ENCODE data around the gene NUP210L.
A peak's percentile ranks its signal among the peaks of the same experiment; 100 is the strongest.

Gene NUP210L

DNA sequence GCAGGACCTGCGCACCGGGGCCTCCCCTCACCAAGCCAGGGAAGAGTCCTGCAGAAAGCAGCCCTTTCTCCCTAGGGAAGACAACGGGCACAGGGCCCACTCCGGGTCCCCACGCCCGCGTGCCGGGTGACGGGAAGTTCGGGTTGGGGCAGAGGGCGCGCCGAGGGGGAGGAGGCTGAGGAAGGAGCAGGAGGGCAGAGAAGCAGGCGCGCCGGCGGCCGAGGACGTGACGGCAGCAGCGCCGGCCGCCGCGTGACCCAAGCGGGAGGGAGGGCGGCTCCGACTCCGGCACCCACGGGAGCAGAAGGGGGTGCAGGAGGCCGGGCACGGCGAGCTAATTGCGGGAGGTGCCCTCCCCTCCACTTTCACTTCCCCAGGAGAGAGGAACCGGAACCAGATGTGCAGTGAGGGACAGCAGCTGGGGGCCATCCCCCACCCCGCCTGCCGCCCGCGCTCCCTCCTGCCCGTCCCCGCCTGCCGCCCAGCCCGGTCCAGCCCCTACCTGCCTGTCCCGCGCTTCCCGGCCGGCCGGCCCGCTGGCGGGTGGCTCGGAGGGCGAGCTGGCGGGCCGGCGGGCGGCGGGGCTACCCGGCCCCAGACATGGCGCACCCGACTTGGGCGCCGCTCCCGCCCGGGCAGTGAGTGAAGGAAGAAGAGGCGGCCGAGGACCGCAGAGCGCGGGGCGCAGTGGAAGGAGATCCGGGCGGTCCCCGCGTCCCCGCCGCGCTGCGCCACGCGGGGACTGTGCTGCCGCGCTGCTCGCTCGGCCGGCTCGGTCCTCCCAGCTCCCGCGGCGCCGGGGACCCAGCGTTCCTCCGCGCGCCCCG lies 208.9 kb downstream of the NUP210L start:
- DNase-seq (ENCODE audit: low read depth in 2 of 3, low spot score in 1 of 3) = peak; percentile 38 to 62 (median 54)

DNA sequence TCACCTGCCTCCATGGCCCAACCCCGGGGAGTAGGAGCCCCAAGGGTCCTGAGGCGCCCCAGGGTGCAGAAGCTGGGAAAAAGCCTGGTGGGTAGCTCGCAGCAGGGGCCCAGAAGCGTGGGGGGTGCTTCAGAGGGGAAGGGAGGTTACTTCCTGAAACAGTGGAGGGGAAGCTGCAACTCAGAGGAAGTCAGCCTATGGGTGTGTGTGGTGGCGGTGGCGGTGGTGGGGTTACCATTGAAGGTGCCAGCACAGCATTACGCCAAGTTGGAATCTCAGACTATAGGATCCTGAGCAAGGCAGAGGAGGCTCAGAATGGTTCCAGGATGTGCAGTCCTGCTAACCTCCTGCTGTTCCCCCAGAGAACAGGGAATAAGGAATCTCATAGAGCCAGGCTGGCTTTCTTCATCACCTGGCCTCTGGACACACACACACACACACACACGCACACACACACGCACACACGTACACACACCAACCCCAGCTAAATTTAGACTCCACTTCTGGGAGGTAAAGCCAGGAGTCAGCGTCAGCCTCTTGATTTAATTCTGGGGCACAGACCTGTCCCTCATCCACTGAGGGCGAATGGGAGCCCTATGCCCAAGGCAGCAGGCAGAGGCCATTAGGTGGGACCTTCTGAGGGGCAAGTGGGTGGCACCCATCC lies 209.6 kb downstream of the NUP210L start:
- DNase-seq (ENCODE audit: low read depth in 2 of 3, low spot score in 1 of 3) = peak; percentile 52 to 61 (median 59)

DNA sequence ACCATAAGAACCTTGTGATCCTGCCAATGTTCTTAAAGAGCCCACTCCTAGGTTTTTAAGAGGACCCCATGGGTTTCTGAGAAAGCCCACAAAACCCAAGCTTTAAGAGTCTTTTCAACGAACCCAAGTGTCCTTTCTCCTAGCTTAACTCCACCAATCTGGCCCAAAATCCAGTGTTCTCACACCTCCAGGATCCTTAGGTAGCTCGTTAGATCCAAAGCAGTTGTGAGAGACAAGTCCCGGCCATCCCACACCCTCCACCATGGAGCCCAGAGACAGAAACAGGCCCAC lies 210.1 kb downstream of the NUP210L start:
- DNase-seq (ENCODE audit: low read depth in 2 of 3, low spot score in 1 of 3) = no peak

GRCh38 chr1:153944005-153944826 lies 210.7 kb downstream of the NUP210L start:
- no peak for DNase-seq (ENCODE audit: low read depth in 2 of 3, low spot score in 1 of 3)

DNA sequence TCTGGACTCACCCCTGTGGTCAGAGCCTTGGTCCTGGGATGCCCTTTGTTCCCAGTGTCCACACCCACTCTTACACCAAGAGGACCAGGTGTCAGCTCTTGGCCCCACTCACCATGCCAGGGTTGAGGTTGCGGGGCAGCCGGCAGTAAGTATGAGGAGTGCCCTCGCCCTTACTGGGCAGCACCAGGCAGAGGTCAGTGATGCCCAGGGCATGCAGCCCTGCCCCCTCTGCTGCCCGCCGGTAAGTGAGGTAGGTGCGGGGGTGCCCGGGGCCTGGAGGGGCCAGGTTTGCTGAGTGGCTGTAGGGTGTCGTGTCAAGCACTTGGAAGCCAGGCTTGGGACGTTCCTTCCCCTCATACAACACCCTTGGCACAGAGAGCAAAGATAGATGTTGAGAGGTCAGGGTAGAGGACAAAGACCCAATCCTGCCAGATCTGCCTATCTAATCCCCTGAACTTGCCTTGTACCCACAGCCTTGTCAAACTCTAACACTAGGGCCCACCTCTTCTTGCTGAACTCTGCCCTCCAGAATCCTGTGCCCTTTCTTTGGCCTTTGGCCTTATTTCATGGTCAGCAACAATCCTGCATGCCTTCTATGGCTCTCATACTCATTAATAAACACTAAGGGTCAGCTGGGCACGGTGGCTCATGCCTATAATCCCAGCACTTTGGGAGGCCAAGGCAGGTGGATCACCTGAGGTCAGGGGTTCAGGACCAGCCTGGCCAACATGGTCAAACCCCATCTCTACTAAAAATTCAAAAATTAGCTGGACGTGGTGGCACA lies 211.9 kb downstream of the NUP210L start:
- no peak for DNase-seq (ENCODE audit: low read depth in 2 of 3, low spot score in 1 of 3)
